HepG2 (cell line): Measurements from ENCODE around the gene DDX43. TPM values are rescaled to one million over a fixed set of nuclear protein-coding genes. Genes with fewer than 3 reads are reported as not detected.

ENCODE experiments used
- HNF1B ChIP-seq: sonication (generic); formaldehyde crosslinking; IDR thresholded peaks from 2 replicates; pipeline ENCODE4 v1.5.1; 2020; ENCODE audit warnings: mild to moderate bottlenecking, moderate library complexity, missing genetic modification reagents
- MYC ChIP-seq: sonication (generic); formaldehyde crosslinking; IDR thresholded peaks from 2 replicates; pipeline ENCODE4 v1.9.0; 2021; ENCODE audit warnings: missing genetic modification reagents, borderline replicate concordance
- RXRB ChIP-seq: IDR thresholded peaks from 2 replicates; pipeline ENCODE4 v1.6.1; 2016; ENCODE audit warnings: borderline replicate concordance, missing genetic modification reagents, missing compliant biosample characterization
- THRA ChIP-seq: sonication (generic); formaldehyde crosslinking; IDR thresholded peaks from 2 replicates; pipeline ENCODE4 v1.4.0; 2020; ENCODE audit warnings: missing genetic modification reagents, borderline replicate concordance
- TRAFD1 ChIP-seq: sonication (generic); formaldehyde crosslinking; IDR thresholded peaks from 2 replicates; pipeline ENCODE4 v1.5.1; 2020; ENCODE audit warnings: missing genetic modification reagents, mild to moderate bottlenecking, borderline replicate concordance
- YY1 ChIP-seq: IDR thresholded peaks from 2 replicates; pipeline ENCODE4 v1.6.1; 2011; ENCODE audit warnings: low read length, low read depth, moderate library complexity, mild to moderate bottlenecking; ENCODE audit not compliant: insufficient read depth, insufficient replicate concordance
- ZHX2 ChIP-seq, 2 experiments: sonication (generic) in 1 of 2; formaldehyde crosslinking in 1 of 2; IDR thresholded peaks; 2 replicates each; pipeline versions ENCODE4 v1.6.1 to v1.9.0; 2014 to 2022; ENCODE audit warnings: antibody characterized with exemption in 1 of 2, borderline replicate concordance in 1 of 2, inconsistent platforms in 1 of 2, low read depth in 1 of 2, missing genetic modification reagents in 1 of 2
- ZNF276 ChIP-seq: sonication (generic); formaldehyde crosslinking; IDR thresholded peaks from 2 replicates; pipeline ENCODE4 v1.4.0; 2020; ENCODE audit warnings: mild to moderate bottlenecking, low read depth, missing genetic modification reagents
- ZNF282 ChIP-seq: fragments of 450-650 bp; IDR thresholded peaks from 2 replicates; pipeline ENCODE4 v1.6.1; 2018; ENCODE audit not compliant: partially characterized antibody
- ZNF343 ChIP-seq: sonication (generic); formaldehyde crosslinking; IDR thresholded peaks from 2 replicates; pipeline ENCODE4 v1.4.0; 2020; ENCODE audit warnings: mild to moderate bottlenecking, missing genetic modification reagents
- ZNF513 ChIP-seq: sonication (generic); formaldehyde crosslinking; conservative IDR thresholded peaks from 2 replicates; pipeline ENCODE4 v1.5.0; 2020; ENCODE audit warnings: missing genetic modification reagents
- polyA plus RNA-seq, 8 experiments: library from polyadenylated mRNA; depleted of rRNA in 3 of 8; stranded (reverse) in 7 of 8; unstranded in 1 of 8; fragments of >200 nt; fragmentation: Illumina TruSeq in 4 of 8; extraction: Trizol in 4 of 8; gene quantifications; 2 replicates each; pipeline versions ENCODE4 v1.2.1 to v1.2.3, GENCODE V29; 2011 to 2016; ENCODE audit warnings: low read depth in 4 of 8, missing spikeins in 1 of 8, mixed read lengths in 1 of 8; ENCODE audit not compliant: insufficient read depth in 1 of 8
- total RNA-seq, 5 experiments: library from RNA; depleted of rRNA; stranded (reverse); fragments of >200 nt; fragmentation: Illumina TruSeq; extraction: Trizol; gene quantifications; 2 replicates each; pipeline ENCODE4 v1.2.3, GENCODE V29; 2016; ENCODE audit warnings: low read depth in 1 of 5

The DDX43 gene
- total and polyA plus RNA-seq, 2 of the 13 experiments (the other 11 are each of a cell fraction or from before 2014, with no cell fraction given) = not detected

- TF ChIP-seq ZHX2 (IDR thresholded peaks at IDR 0.05; ENCODE audit: low read depth) = no peak
- TF ChIP-seq ZHX2 (CRISPR knock-in tag; IDR thresholded peaks at IDR 0.05; ENCODE audit: borderline replicate concordance) = no peak
- TF ChIP-seq MYC (CRISPR knock-in tag) = no peak
- TF ChIP-seq ZNF513 = no peak
- TF ChIP-seq ZNF343 (CRISPR knock-in tag) = no peak
- no peak for TF ChIP-seq HNF1B (CRISPR knock-in tag)
- no peak for TF ChIP-seq ZNF276 (CRISPR knock-in tag)
- no peak for TF ChIP-seq YY1
- no peak for TF ChIP-seq ZNF282
- no peak for TF ChIP-seq RXRB (CRISPR knock-in tag)
- no peak for TF ChIP-seq TRAFD1
- TF ChIP-seq THRA = no peak
Observed at GRCh38 chr6:73389854-73390253, 4.8 kb upstream of the DDX43 start (continued).
